Fibroblast of upper back skin (primary cell): Measurements from ENCODE around the gene CEP250.
"Not testable (repeated sequence)": the region's sequence is repeated elsewhere in the genome, so short reads cannot be mapped to it uniquely, and the experiment has no call there.

Source experiments
- DNase-seq: peaks from one replicate; pipeline ENCODE4 v3.0.0-alpha.2; 2013

Gene CEP250

GRCh38 chr20:35527122-35527769, 71.8 kb downstream of the CEP250 start:
- no peak for DNase-seq

GRCh38 chr20:35529552-35529951, 74.2 kb downstream of the CEP250 start, which contains the start of gene C20orf173:
C20orf173 (minus strand) TSS chr20:35529652; CDS start chr20:35529373, 279 bp downstream.
- DNase-seq = no peak

- DNase-seq = no peak
These were observed 84.4 kb downstream of the CEP250 start for GRCh38 chr20:35539756-35540212.

GRCh38 chr20:35541118-35541782, 85.9 kb downstream of the CEP250 start:
- no peak for DNase-seq

GRCh38 chr20:35541783-35542662, 86.6 kb downstream of the CEP250 start, which contains the start of gene ERGIC3:
ERGIC3 (plus strand) TSS chr20:35542078; CDS start chr20:35542098, 20 bp downstream.
- peak; percentile 95 for DNase-seq

GRCh38 chr20:35542990-35543389, 87.6 kb downstream of the CEP250 start:
- no peak for DNase-seq

GRCh38 chr20:35544436-35544835, 89.0 kb downstream of the CEP250 start:
- DNase-seq = no peak

- DNase-seq = peak; percentile 50
These were observed 89.5 kb downstream of the CEP250 start for GRCh38 chr20:35544941-35545340.

GRCh38 chr20:35546127-35546526, 90.7 kb downstream of the CEP250 start:
- no peak for DNase-seq

- no peak for DNase-seq
These were observed 91.9 kb downstream of the CEP250 start for GRCh38 chr20:35547329-35547728.

- peak; percentile 36 for DNase-seq
These were observed 96.1 kb downstream of the CEP250 start for GRCh38 chr20:35551503-35551902.

- DNase-seq = no peak
These were observed 97.5 kb downstream of the CEP250 start for GRCh38 chr20:35552914-35553313.

GRCh38 chr20:35555461-35555860, 100.1 kb downstream of the CEP250 start:
- DNase-seq = not testable (repeated sequence)

GRCh38 chr20:35555951-35556645, 100.7 kb downstream of the CEP250 start:
- DNase-seq = no peak

GRCh38 chr20:35556871-35557270, 101.5 kb downstream of the CEP250 start:
- DNase-seq = no peak

- DNase-seq = no peak
These were observed 103.1 kb downstream of the CEP250 start for GRCh38 chr20:35558451-35558850.

GRCh38 chr20:35559042-35559693, 103.8 kb downstream of the CEP250 start:
- DNase-seq = no peak

GRCh38 chr20:35560105-35560511, 104.7 kb downstream of the CEP250 start:
- DNase-seq = no peak

- DNase-seq = no peak
These were observed 105.1 kb downstream of the CEP250 start for GRCh38 chr20:35560541-35560940.

- DNase-seq = peak; percentile 26
These were observed 105.9 kb downstream of the CEP250 start for GRCh38 chr20:35561268-35561667.

- no peak for DNase-seq
These were observed 106.3 kb downstream of the CEP250 start for GRCh38 chr20:35561671-35562070.

- no peak for DNase-seq
These were observed 107.2 kb downstream of the CEP250 start for GRCh38 chr20:35562541-35563110.
